NCI-H2107 (cell line): ENCODE data around the gene ABCA2.
"Not testable (repeated sequence)": the region's sequence is repeated elsewhere in the genome, so short reads cannot be mapped to it uniquely, and the experiment has no call there.

Source experiments
- DNase-seq: peaks from one replicate; lab custom pipeline; 2025; lab: John Stamatoyannopoulos, UW

Gene ABCA2

GRCh38 chr9:137062798-137063197 lies 34.8 kb upstream of the ABCA2 start:
- DNase-seq: not testable (repeated sequence)

- DNase-seq: no peak
Measured at GRCh38 chr9:137062384-137062783, 34.3 kb upstream of the ABCA2 start.

GRCh38 chr9:137058521-137059234 lies 30.6 kb upstream of the ABCA2 start:
- no peak for DNase-seq

- no peak for DNase-seq
Measured at GRCh38 chr9:137057545-137057944, 29.5 kb upstream of the ABCA2 start.

GRCh38 chr9:137056739-137057415 lies 28.8 kb upstream of the ABCA2 start:
- DNase-seq: no peak

GRCh38 chr9:137055385-137056364 lies 27.6 kb upstream of the ABCA2 start:
- DNase-seq: no peak

GRCh38 chr9:137054932-137055384 lies 26.9 kb upstream of the ABCA2 start:
- DNase-seq: no peak

GRCh38 chr9:137053944-137054931 lies 26.2 kb upstream of the ABCA2 start, which contains the start of gene ENTPD2:
Gene ENTPD2, minus strand, starts transcription at chr9:137054061. Its CDS starts 64 bp downstream, at chr9:137053997.
- DNase-seq: peak; percentile 66

GRCh38 chr9:137052998-137053943 lies 25.2 kb upstream of the ABCA2 start:
- no peak for DNase-seq

- DNase-seq: no peak
Measured at GRCh38 chr9:137052293-137052692, 24.3 kb upstream of the ABCA2 start.

GRCh38 chr9:137051145-137051724 lies 23.2 kb upstream of the ABCA2 start:
- no peak for DNase-seq

- no peak for DNase-seq
Measured at GRCh38 chr9:137050570-137050969, 22.5 kb upstream of the ABCA2 start.

- DNase-seq: no peak
Measured at GRCh38 chr9:137049544-137050449, 21.8 kb upstream of the ABCA2 start.

- no peak for DNase-seq
Measured at GRCh38 chr9:137048655-137049543, 20.9 kb upstream of the ABCA2 start.

GRCh38 chr9:137046088-137046787 lies 18.2 kb upstream of the ABCA2 start, which contains the start of gene NPDC1:
Gene NPDC1, minus strand, starts transcription at chr9:137046177. Its CDS starts 188 bp downstream, at chr9:137045989.
- peak; percentile 77 for DNase-seq

- peak; percentile 41 for DNase-seq
Measured at GRCh38 chr9:137045294-137046087, 17.5 kb upstream of the ABCA2 start.
